Activated B cell treated with CpG ODN at 0.5 μM for 24 hours (primary cell): ENCODE measurements around the gene WSCD1. TPM values are rescaled to one million over a fixed set of nuclear protein-coding genes. Genes with fewer than 3 reads are reported as not detected.

Source experiments
- ATAC-seq: fragments of 200-7000 bp; cut with Tn5 transposase; one replicate; pipeline ENCODE4 v1.10.0; 2021; ENCODE audit warnings: low read depth, mild to moderate bottlenecking, moderate library complexity
- CTCF ChIA-PET: fragments of 350-600 bp; sonication (Branson Sonifier 250); formaldehyde crosslinking; loops from one replicate; lab custom pipeline; 2021; ENCODE audit warnings: antibody characterized with exemption; lab: Charles Lee
- POLR2A ChIA-PET: fragments of 350-600 bp; sonication (Branson Sonifier 250); formaldehyde crosslinking; loops from one replicate; lab custom pipeline; 2021; ENCODE audit warnings: antibody characterized with exemption; lab: Charles Lee
- DNase-seq: peaks from one replicate; pipeline ENCODE4 v3.0.0; 2022
- H3K27ac Mint-ChIP-seq: one replicate; pipeline ENCODE4 v1.8.0; 2020; ENCODE audit warnings: mixed read lengths
- H3K27me3 Mint-ChIP-seq: one replicate; pipeline ENCODE4 v1.8.0; 2021; ENCODE audit warnings: mixed read lengths
- H3K36me3 Mint-ChIP-seq: one replicate; pipeline ENCODE4 v1.8.0; 2021; ENCODE audit warnings: low read depth, mixed read lengths
- H3K4me1 Mint-ChIP-seq: one replicate; pipeline ENCODE4 v1.8.0; 2021; ENCODE audit warnings: mixed read lengths
- H3K4me3 Mint-ChIP-seq: one replicate; pipeline ENCODE4 v1.8.0; 2020; ENCODE audit warnings: mild to moderate bottlenecking, mixed read lengths
- H3K9me3 Mint-ChIP-seq: one replicate; pipeline ENCODE4 v1.8.0; 2020; ENCODE audit warnings: mixed read lengths
- CTCF ChIP-seq: fragments of 200-600 bp; IDR thresholded peaks from one replicate; pipeline ENCODE4 v1.8.0; 2022; ENCODE audit warnings: antibody characterized with exemption, mild to moderate bottlenecking
- intact Hi-C: fragments of 100-400 bp; cut with micrococcal nuclease; formaldehyde crosslinking; loops from one replicate; pipeline ENCODE4 v1.15.1; 2024
- total RNA-seq: library from RNA; stranded (reverse); gene quantifications from 2 replicates; pipeline ENCODE4 v1.2.3, GENCODE V29; 2022

Gene WSCD1
- total RNA-seq, 1 donor from 2014 or later = not detected

GRCh38 chr17:6066183-6066948 is 3.8 kb upstream of the WSCD1 start:
- Mint-ChIP-seq H3K27ac (no peak overlapping the region), H3K36me3 (no peaks in the 10 kb centered on the region), H3K4me3 (no peak overlapping the region), H3K27me3 (peaks cover 54% of the 10 kb centered on the region), H3K9me3 (no peaks in the 10 kb centered on the region), H3K4me1 (peaks cover 13% of the 10 kb centered on the region)
- ChIA-PET POLR2A (no interaction called here), CTCF (no interaction called here)
- no peak for TF ChIP-seq CTCF
- DNase-seq = no peak
- intact Hi-C loops = no loop called here
- no peak for ATAC-seq

- POLR2A ChIA-PET = interaction anchor here (0.7 kb wide), 1 partner anchor 374 kb away, joined by 6 read pairs; no protein-coding TSS in a partner anchor
Measured at GRCh38 chr17:6067060-6067459, 3.1 kb upstream of the WSCD1 start.

GRCh38 chr17:6070430-6070912 is 292 bp downstream of the WSCD1 start:
- no peak overlapping the region for H3K27ac Mint-ChIP-seq
- TF ChIP-seq CTCF = no peak
- H3K4me1 Mint-ChIP-seq = peaks cover 14% of the 10 kb centered on the region
- no peaks in the 10 kb centered on the region for H3K9me3 Mint-ChIP-seq
- no peak overlapping the region for H3K4me3 Mint-ChIP-seq
- intact Hi-C loops = no loop called here
- DNase-seq (no peak), ATAC-seq (no peak)
- CTCF ChIA-PET = no interaction called here
- H3K36me3 Mint-ChIP-seq = no peaks in the 10 kb centered on the region
- POLR2A ChIA-PET = no interaction called here
- H3K27me3 Mint-ChIP-seq = peaks cover 51% of the 10 kb centered on the region

More at GRCh38 chr17:6067060-6067459, 3.1 kb upstream of the WSCD1 start:
- ATAC-seq = no peak
- Mint-ChIP-seq H3K36me3 (no peaks in the 10 kb centered on the region), H3K4me3 (no peak overlapping the region), H3K27me3 (peaks cover 55% of the 10 kb centered on the region), H3K27ac (no peak overlapping the region), H3K9me3 (no peaks in the 10 kb centered on the region), H3K4me1 (peaks cover 14% of the 10 kb centered on the region)
- TF ChIP-seq CTCF = no peak
- no peak for DNase-seq
- CTCF ChIA-PET = no interaction called here
- intact Hi-C loops = no loop called here

- DNase-seq (no peak), ATAC-seq (no peak)
- Mint-ChIP-seq H3K9me3 (no peaks in the 10 kb centered on the region), H3K4me3 (no peak overlapping the region), H3K4me1 (peaks cover 14% of the 10 kb centered on the region), H3K27me3 (peaks cover 51% of the 10 kb centered on the region), H3K36me3 (no peaks in the 10 kb centered on the region), H3K27ac (no peak overlapping the region)
- intact Hi-C loops = no loop called here
- ChIA-PET POLR2A (no interaction called here), CTCF (no interaction called here)
- no peak for TF ChIP-seq CTCF
Measured at GRCh38 chr17:6070913-6071511, 833 bp downstream of the WSCD1 start.

GRCh38 chr17:6071528-6072065 is 1.4 kb downstream of the WSCD1 start:
- H3K27me3 Mint-ChIP-seq = peaks cover 49% of the 10 kb centered on the region

More at GRCh38 chr17:6071528-6072065, 1.4 kb downstream of the WSCD1 start:
- ChIA-PET CTCF (no interaction called here), POLR2A (no interaction called here)
- Mint-ChIP-seq H3K9me3 (no peaks in the 10 kb centered on the region), H3K4me3 (no peak overlapping the region), H3K36me3 (no peaks in the 10 kb centered on the region), H3K4me1 (peaks cover 14% of the 10 kb centered on the region), H3K27ac (no peak overlapping the region)
- no peak for DNase-seq
- intact Hi-C loops = no loop called here
- no peak for TF ChIP-seq CTCF
- no peak for ATAC-seq
